Mesendoderm (in vitro differentiated cells): ENCODE data around the gene ZNF790.

ENCODE experiments used
- DNase-seq: peaks from one replicate; pipeline ENCODE4 v3.0.0; 2013
- H2AK5ac ChIP-seq: 2 replicates; pipeline ENCODE4 v1.6.1; 2013; ENCODE audit warnings: low read length, inconsistent platforms
- H2BK120ac ChIP-seq: 2 replicates; pipeline ENCODE4 v1.6.1; 2013; ENCODE audit warnings: low read depth, mild to moderate bottlenecking, low read length, moderate library complexity, mixed read lengths
- H2BK15ac ChIP-seq: replicated peaks from 2 replicates; pipeline ENCODE4 v1.6.1; 2013; ENCODE audit warnings: low read depth, mild to moderate bottlenecking, moderate library complexity
- H2BK5ac ChIP-seq: 2 replicates; pipeline ENCODE4 v1.6.1; 2013; ENCODE audit warnings: low read length, inconsistent platforms
- H3K18ac ChIP-seq: 2 replicates; pipeline ENCODE4 v1.6.1; 2013; ENCODE audit warnings: mild to moderate bottlenecking, low read length, mixed read lengths
- H3K23ac ChIP-seq: one replicate; pipeline ENCODE4 v1.6.1; 2013; ENCODE audit warnings: low read length
- H3K27ac ChIP-seq: 2 replicates; pipeline ENCODE4 v1.5.1; 2013; ENCODE audit warnings: low read depth, mild to moderate bottlenecking, inconsistent platforms, low read length, moderate library complexity
- H3K27me3 ChIP-seq: 2 replicates; pipeline ENCODE4 v1.6.1; 2013; ENCODE audit warnings: low read length, control low read depth, mild to moderate bottlenecking, inconsistent platforms; ENCODE audit not compliant: insufficient read depth, poor library complexity
- H3K36me3 ChIP-seq: 2 replicates; pipeline ENCODE4 v1.6.1; 2013; ENCODE audit warnings: low read length, inconsistent platforms; ENCODE audit not compliant: control insufficient read depth, insufficient read depth
- H3K4ac ChIP-seq: one replicate; pipeline ENCODE4 v1.6.1; 2013; ENCODE audit warnings: low read depth, mild to moderate bottlenecking, low read length, moderate library complexity
- H3K4me1 ChIP-seq: 2 replicates; pipeline ENCODE4 v1.6.1; 2013; ENCODE audit warnings: low read depth, low read length, inconsistent platforms; ENCODE audit not compliant: control insufficient read depth
- H3K4me2 ChIP-seq: 2 replicates; pipeline ENCODE4 v1.6.1; 2013; ENCODE audit warnings: low read length
- H3K4me3 ChIP-seq: 2 replicates; pipeline ENCODE4 v1.5.1; 2013; ENCODE audit warnings: mild to moderate bottlenecking, low read length
- H3K56ac ChIP-seq: one replicate; pipeline ENCODE4 v1.6.1; 2013; ENCODE audit warnings: low read length
- H3K79me1 ChIP-seq: 2 replicates; pipeline ENCODE4 v1.6.1; 2013; ENCODE audit warnings: low read length, inconsistent platforms
- H3K79me2 ChIP-seq: 2 replicates; pipeline ENCODE4 v1.6.1; 2013; ENCODE audit warnings: mild to moderate bottlenecking, low read length; ENCODE audit not compliant: control insufficient read depth, insufficient read depth
- H3K9ac ChIP-seq: 2 replicates; pipeline ENCODE4 v1.6.1; 2013; ENCODE audit warnings: low read length, inconsistent platforms
- H4K5ac ChIP-seq: one replicate; pipeline ENCODE4 v1.6.1; 2013; ENCODE audit warnings: low read length
- H4K8ac ChIP-seq: one replicate; pipeline ENCODE4 v1.6.1; 2013; ENCODE audit warnings: low read depth, mild to moderate bottlenecking, control low read depth, low read length, moderate library complexity
- WGBS: extraction: QIAGEN DNeasy Blood & Tissue Kit; methylation state at CpG from one replicate; pipeline ENCODE4 v1.1.7; 2013; ENCODE audit warnings: low lambda C conversion rate, missing lambda C conversion rate; ENCODE audit not compliant: insufficient coverage; ENCODE audit errors: extremely low coverage; 5-methylcytosine and 5-hydroxymethylcytosine counted together

ZNF790 gene

GRCh38 chr19:36821758-36822157 is 16.4 kb downstream of the ZNF790 start:
- no CpG with 5 or more reads among the region's 5 CpGs for WGBS
- Histone ChIP-seq H3K4me2 (no peak overlapping the region), H2BK120ac (no peak overlapping the region), H3K56ac (no peak overlapping the region), H3K36me3 (peaks cover 2% of the 10 kb centered on the region), H3K79me1 (no peaks in the 10 kb centered on the region), H4K5ac (no peak overlapping the region), H3K23ac (no peak overlapping the region), H2AK5ac (no peak overlapping the region), H4K8ac (no peak overlapping the region), H3K9ac (no peak overlapping the region), H3K27ac (no peak overlapping the region), H3K4me1 (no peaks in the 10 kb centered on the region), H3K4me3 (peak overlapping the region; percentile 6), H2BK15ac (no peak overlapping the region), H3K18ac (no peak overlapping the region), H3K27me3 (no peaks in the 10 kb centered on the region), H2BK5ac (no peak overlapping the region), H3K79me2 (no peaks in the 10 kb centered on the region), H3K4ac (no peak overlapping the region)
- DNase-seq = no peak

DNA sequence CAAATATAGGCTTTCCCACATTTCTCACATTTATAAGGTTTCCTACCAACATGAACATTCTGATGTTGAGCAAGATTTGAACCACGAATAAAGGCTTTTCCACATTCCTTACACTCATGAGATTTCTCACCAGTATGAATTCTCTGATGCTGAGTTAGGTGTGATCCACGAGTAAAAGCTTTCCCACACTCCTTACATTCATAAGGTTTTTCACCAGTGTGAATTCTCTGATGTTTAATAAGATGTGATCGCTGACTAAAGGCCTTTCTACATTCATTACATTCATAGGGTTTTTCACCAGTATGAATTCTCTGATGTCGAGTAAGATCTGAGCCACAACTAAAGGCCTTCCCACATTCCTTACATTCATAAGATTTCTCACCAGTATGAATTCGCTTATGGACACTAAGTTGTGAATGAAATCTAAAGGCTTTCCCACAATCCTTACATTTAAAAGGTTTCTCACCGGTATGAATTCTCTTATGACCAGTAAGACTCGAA is 19.0 kb downstream of the ZNF790 start:
- no peak overlapping the region for H2BK120ac ChIP-seq
- H3K4ac ChIP-seq = no peak overlapping the region
- DNase-seq = peak; percentile 29
- WGBS = no CpG with 5 or more reads among the region's 7 CpGs
- H2AK5ac ChIP-seq = no peak overlapping the region
- H3K23ac ChIP-seq = no peak overlapping the region
- H3K18ac ChIP-seq = no peak overlapping the region
- peak overlapping the region; percentile 21 for H3K4me3 ChIP-seq
- peaks cover 3% of the 10 kb centered on the region for H3K36me3 ChIP-seq
- no peaks in the 10 kb centered on the region for H3K27me3 ChIP-seq
- H3K4me2 ChIP-seq = no peak overlapping the region
- no peak overlapping the region for H4K5ac ChIP-seq
- no peaks in the 10 kb centered on the region for H3K79me1 ChIP-seq
- no peaks in the 10 kb centered on the region for H3K79me2 ChIP-seq
- no peak overlapping the region for H4K8ac ChIP-seq
- H2BK5ac ChIP-seq = no peak overlapping the region
- H3K27ac ChIP-seq = no peak overlapping the region
- no peak overlapping the region for H3K56ac ChIP-seq
- no peak overlapping the region for H2BK15ac ChIP-seq
- no peak overlapping the region for H3K9ac ChIP-seq
- H3K4me1 ChIP-seq = no peaks in the 10 kb centered on the region

GRCh38 chr19:36807029-36807428 is 31.2 kb downstream of the ZNF790 start:
- peaks cover 3% of the 10 kb centered on the region for H3K36me3 ChIP-seq
- H4K5ac ChIP-seq = no peak overlapping the region
- no peak overlapping the region for H2BK5ac ChIP-seq
- no peak overlapping the region for H2AK5ac ChIP-seq
- no peak overlapping the region for H2BK15ac ChIP-seq
- no peak overlapping the region for H3K27ac ChIP-seq
- peaks cover 2% of the 10 kb centered on the region for H3K79me2 ChIP-seq
- no peak overlapping the region for H3K9ac ChIP-seq
- no peak overlapping the region for H3K23ac ChIP-seq
- H2BK120ac ChIP-seq = no peak overlapping the region
- peaks cover 2% of the 10 kb centered on the region for H3K79me1 ChIP-seq
- no peak overlapping the region for H3K18ac ChIP-seq
- no peak overlapping the region for H4K8ac ChIP-seq
- H3K4me2 ChIP-seq = no peak overlapping the region
- no peaks in the 10 kb centered on the region for H3K27me3 ChIP-seq
- no peak overlapping the region for H3K4ac ChIP-seq
- no peaks in the 10 kb centered on the region for H3K4me1 ChIP-seq
- DNase-seq = no peak
- no peak overlapping the region for H3K56ac ChIP-seq
- H3K4me3 ChIP-seq = no peak overlapping the region

- H3K23ac ChIP-seq = no peak overlapping the region
- no peak overlapping the region for H3K4me3 ChIP-seq
- no peak overlapping the region for H3K4me2 ChIP-seq
- H3K9ac ChIP-seq = no peak overlapping the region
- no peaks in the 10 kb centered on the region for H3K79me1 ChIP-seq
- H3K79me2 ChIP-seq = no peaks in the 10 kb centered on the region
- H3K18ac ChIP-seq = no peak overlapping the region
- H3K4ac ChIP-seq = no peak overlapping the region
- WGBS = no CpG with 5 or more reads among the region's 1 CpG
- peaks cover 3% of the 10 kb centered on the region for H3K36me3 ChIP-seq
- H4K5ac ChIP-seq = no peak overlapping the region
- no peak for DNase-seq
- H2BK15ac ChIP-seq = no peak overlapping the region
- H3K27me3 ChIP-seq = no peaks in the 10 kb centered on the region
- no peak overlapping the region for H4K8ac ChIP-seq
- no peaks in the 10 kb centered on the region for H3K4me1 ChIP-seq
- no peak overlapping the region for H3K27ac ChIP-seq
- no peak overlapping the region for H3K56ac ChIP-seq
- no peak overlapping the region for H2BK120ac ChIP-seq
- no peak overlapping the region for H2AK5ac ChIP-seq
- H2BK5ac ChIP-seq = no peak overlapping the region
Measured at GRCh38 chr19:36805364-36805763, 32.8 kb downstream of the ZNF790 start.

GRCh38 chr19:36797786-36798108 is 40.4 kb downstream of the ZNF790 start:
- Histone ChIP-seq H3K79me1 (peaks cover 4% of the 10 kb centered on the region), H2BK15ac (no peak overlapping the region), H2AK5ac (no peak overlapping the region), H3K4me3 (peak overlapping the region; percentile 59), H3K23ac (no peak overlapping the region), H3K4ac (no peak overlapping the region), H3K4me1 (no peaks in the 10 kb centered on the region), H4K8ac (no peak overlapping the region), H3K36me3 (peaks cover 2% of the 10 kb centered on the region), H2BK120ac (no peak overlapping the region), H3K79me2 (peaks cover 11% of the 10 kb centered on the region), H4K5ac (no peak overlapping the region), H2BK5ac (no peak overlapping the region), H3K9ac (peak overlapping the region; percentile 69), H3K27me3 (no peaks in the 10 kb centered on the region), H3K27ac (no peak overlapping the region), H3K18ac (no peak overlapping the region), H3K56ac (peak overlapping the region; percentile 83), H3K4me2 (peak overlapping the region; percentile 38)
- no peak for DNase-seq
- no CpG with 5 or more reads among the region's 9 CpGs for WGBS

DNA sequence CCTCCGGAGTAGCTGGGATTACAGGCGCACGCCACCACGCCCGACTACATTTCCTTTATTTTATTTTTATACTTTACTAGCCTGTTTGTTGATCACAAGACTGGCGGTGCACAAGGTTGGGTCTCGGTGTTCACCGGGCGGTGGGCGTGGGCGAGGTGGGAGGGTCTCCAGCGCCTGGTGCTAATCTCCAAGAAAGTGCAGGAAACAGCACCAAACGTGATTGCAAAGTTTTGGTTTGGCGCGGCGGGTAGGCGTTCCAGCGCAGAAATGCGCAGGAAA is 41.5 kb downstream of the ZNF790 start:
- no peak for DNase-seq
- Histone ChIP-seq H3K79me1 (peaks cover 4% of the 10 kb centered on the region), H2AK5ac (no peak overlapping the region), H3K79me2 (peaks cover 11% of the 10 kb centered on the region), H3K4ac (no peak overlapping the region), H2BK5ac (no peak overlapping the region), H4K8ac (no peak overlapping the region), H3K27ac (no peak overlapping the region), H3K36me3 (no peaks in the 10 kb centered on the region), H2BK120ac (no peak overlapping the region), H3K23ac (no peak overlapping the region), H3K56ac (no peak overlapping the region), H3K4me2 (no peak overlapping the region), H3K9ac (no peak overlapping the region), H3K4me1 (no peaks in the 10 kb centered on the region), H3K27me3 (no peaks in the 10 kb centered on the region), H2BK15ac (no peak overlapping the region), H3K18ac (no peak overlapping the region), H4K5ac (no peak overlapping the region), H3K4me3 (no peak overlapping the region)
- no CpG with 5 or more reads among the region's 19 CpGs for WGBS
